A549 (cell line): Measurements from ENCODE around the gene CDC5L. TPM values are rescaled to one million over a fixed set of nuclear protein-coding genes. Genes with fewer than 3 reads are reported as not detected.

Experiments used
- ATAC-seq, 2 experiments: fragments of 200-7000 bp in 1 of 2; fragments of >200 bp in 1 of 2; cut with Nextera tagmentation in 1 of 2; cut with Tn5 transposase in 1 of 2; 3 replicates each; pipeline versions ENCODE4 v1.8.0 to v1.9.1; 2018 to 2020; ENCODE audit warnings: mild to moderate bottlenecking in 1 of 2, moderate library complexity in 1 of 2
- CTCF ChIA-PET: fragments of 300-600 bp; sonication (Branson Sonifier 250); formaldehyde crosslinking; extraction: SDS; loops from one replicate; lab custom pipeline; 2021; ENCODE audit warnings: antibody characterized with exemption, inconsistent platforms; lab: Yijun Ruan, JAX
- POLR2A ChIA-PET: fragments of 350-600 bp; formaldehyde crosslinking; extraction: SDS; loops from one replicate; lab custom pipeline; 2021; ENCODE audit warnings: antibody characterized with exemption, inconsistent platforms; lab: Yijun Ruan, JAX
- DNase-seq, 2 experiments: peaks; one replicate each; pipeline versions ENCODE4 v3.0.0 to v3.0.0-alpha.2; 2011 to 2016; ENCODE audit warnings: low read depth in 1 of 2, low spot score in 1 of 2
- FAIRE-seq: peaks from 2 replicates; lab custom pipeline; 2011; peaks lifted over from hg19 to GRCh38; lab: Jason Lieb, UNC
- H3K27ac ChIP-seq, 2 experiments: fragments of >200 bp; sonication (Bioruptor Twin); formaldehyde crosslinking; 3 replicates each; pipeline ENCODE4 v1.5.1; 2016 to 2017
- H3K4me1 ChIP-seq: fragments of >200 bp; sonication (Bioruptor Twin); formaldehyde crosslinking; 3 replicates; pipeline ENCODE4 v1.6.1; 2016
- H3K4me2 ChIP-seq: fragments of >200 bp; sonication (Bioruptor Twin); formaldehyde crosslinking; 3 replicates; pipeline ENCODE4 v1.6.1; 2016
- H3K4me3 ChIP-seq: fragments of >200 bp; sonication (Bioruptor Twin); formaldehyde crosslinking; 3 replicates; pipeline ENCODE4 v1.5.1; 2016
- H3K9me3 ChIP-seq: fragments of >200 bp; sonication (Bioruptor Twin); formaldehyde crosslinking; 3 replicates; pipeline ENCODE4 v1.6.1; 2016
- BHLHE40 ChIP-seq: IDR thresholded peaks from 2 replicates; pipeline ENCODE4 v1.6.1; 2012; ENCODE audit warnings: low read depth, low read length, inconsistent platforms
- CBX2 ChIP-seq: fragments of 200-600 bp; sonication (generic); IDR thresholded peaks from 2 replicates; pipeline ENCODE4 v1.6.1; 2016; ENCODE audit warnings: low read depth, mild to moderate bottlenecking, borderline replicate concordance
- CHD2 ChIP-seq: fragments of 150-350 bp; IDR thresholded peaks from 2 replicates; pipeline ENCODE4 v1.6.1; 2014; ENCODE audit warnings: low read length; ENCODE audit not compliant: partially characterized antibody
- EHMT2 ChIP-seq: fragments of 200-600 bp; sonication (generic); IDR thresholded peaks from 2 replicates; pipeline ENCODE4 v1.6.1; 2016; ENCODE audit warnings: antibody characterized with exemption, low read depth, mild to moderate bottlenecking, moderate library complexity
- ESRRA ChIP-seq: fragments of 150-350 bp; IDR thresholded peaks from 2 replicates; pipeline ENCODE4 v1.6.1; 2014; ENCODE audit warnings: mild to moderate bottlenecking, low read length, borderline replicate concordance
- FOSL2 ChIP-seq, 2 experiments: fragments of 450-650 bp in 1 of 2; fragments of >200 bp in 1 of 2; sonication (Bioruptor Twin) in 1 of 2; formaldehyde crosslinking; IDR thresholded peaks; 2 replicates each; pipeline versions ENCODE4 v1.5.0 to v1.6.1; 2016 to 2020; ENCODE audit warnings: mild to moderate bottlenecking in 1 of 2, moderate library complexity in 1 of 2
- GATA3 ChIP-seq: IDR thresholded peaks from 2 replicates; pipeline ENCODE4 v1.6.1; 2012; ENCODE audit warnings: borderline replicate concordance
- HEYL ChIP-seq: fragments of 250-450 bp; sonication (Bioruptor Pico); IDR thresholded peaks from 2 replicates; pipeline ENCODE4 v1.8.0; 2021; ENCODE audit warnings: mild to moderate bottlenecking, moderate library complexity
- JUN ChIP-seq, 2 experiments: fragments of >200 bp; sonication (Bioruptor Twin); formaldehyde crosslinking; IDR thresholded peaks; 2 replicates in 1 of 2; 3 replicates in 1 of 2; pipeline ENCODE4 v1.6.1; 2016 to 2017
- MAZ ChIP-seq: fragments of 150-350 bp; IDR thresholded peaks from 2 replicates; pipeline ENCODE4 v1.6.1; 2014; ENCODE audit warnings: antibody characterized with exemption, low read depth, low read length, borderline replicate concordance
- MYC ChIP-seq: IDR thresholded peaks from 2 replicates; pipeline ENCODE4 v1.6.1; 2012; ENCODE audit warnings: mild to moderate bottlenecking, inconsistent platforms, low read length, improper control_type of control experiment, borderline replicate concordance
- NFE2L2 ChIP-seq: fragments of 150-350 bp; conservative IDR thresholded peaks from 2 replicates; pipeline ENCODE4 v1.6.1; 2014; ENCODE audit warnings: low read length
- NPAS2 ChIP-seq: fragments of 250-450 bp; sonication (Bioruptor Pico); IDR thresholded peaks from 2 replicates; pipeline ENCODE4 v1.8.0; 2022; ENCODE audit warnings: mild to moderate bottlenecking, moderate library complexity, borderline replicate concordance
- PHF8 ChIP-seq: fragments of 200-600 bp; sonication (generic); IDR thresholded peaks from 2 replicates; pipeline ENCODE4 v1.6.1; 2016; ENCODE audit warnings: low read depth, mild to moderate bottlenecking, antibody characterized with exemption, moderate library complexity, borderline replicate concordance
- POLR2A ChIP-seq: IDR thresholded peaks from 2 replicates; pipeline ENCODE4 v1.6.1; 2012; ENCODE audit warnings: mild to moderate bottlenecking, low read length
- POLR2AphosphoS2 ChIP-seq: conservative IDR thresholded peaks from 2 replicates; pipeline ENCODE4 v1.6.1; 2012; ENCODE audit warnings: low read length, improper control_type of control experiment, inconsistent platforms
- RAD21 ChIP-seq, 2 experiments: fragments of >200 bp in 1 of 2; sonication (Bioruptor Twin) in 1 of 2; formaldehyde crosslinking in 1 of 2; IDR thresholded peaks in 1 of 2; conservative IDR thresholded peaks in 1 of 2; 2 replicates in 1 of 2; 3 replicates in 1 of 2; pipeline ENCODE4 v1.6.1; 2012 to 2018; ENCODE audit warnings: inconsistent platforms in 1 of 2
- TP53 ChIP-seq: fragments of 250-450 bp; sonication (Bioruptor Pico); IDR thresholded peaks from 2 replicates; pipeline ENCODE4 v1.5.0; 2021; ENCODE audit warnings: mild to moderate bottlenecking, moderate library complexity
- WGBS: methylation state at CpG from one replicate; pipeline ENCODE4 v1.1.6; 2017; ENCODE audit errors: missing lambda C conversion rate; 5-methylcytosine and 5-hydroxymethylcytosine counted together
- polyA plus RNA-seq, 4 experiments: library from polyadenylated mRNA; depleted of rRNA in 3 of 4; stranded (reverse); fragments of >200 nt; fragmentation: RNase III in 1 of 4; extraction: RNeasy Plus Mini Kit Qiagen cat#74134 plus additional on column Dnase treatment in 1 of 4; gene quantifications; 2 replicates in 3 of 4; 3 replicates in 1 of 4; pipeline ENCODE4 v1.2.3, GENCODE V29; 2011 to 2017
- TF ChIP-seq, protein P1 (sequence below): fragments of 450-650 bp; IDR thresholded peaks from 2 replicates; pipeline ENCODE4 v1.6.1; 2014; ENCODE audit warnings: antibody characterized with exemption
- TF ChIP-seq, protein P2 (sequence below): fragments of 150-350 bp; IDR thresholded peaks from 2 replicates; pipeline ENCODE4 v1.6.1; 2014; ENCODE audit warnings: low read depth, mild to moderate bottlenecking, low read length
- TF ChIP-seq, protein P3 (sequence below): fragments of 250-450 bp; sonication (Bioruptor Pico); IDR thresholded peaks from 2 replicates; pipeline ENCODE4 v1.5.0; 2021; ENCODE audit warnings: mild to moderate bottlenecking, moderate library complexity, borderline replicate concordance
- TF ChIP-seq, protein P4 (sequence below): fragments of >200 bp; sonication (Bioruptor Twin); formaldehyde crosslinking; IDR thresholded peaks from 2 replicates; pipeline ENCODE4 v1.6.1; 2016

Gene CDC5L
- polyA plus RNA-seq, 2 of the 4 experiments (the other 2 are of a cell fraction): 12.8 to 20.5 TPM

DNA sequence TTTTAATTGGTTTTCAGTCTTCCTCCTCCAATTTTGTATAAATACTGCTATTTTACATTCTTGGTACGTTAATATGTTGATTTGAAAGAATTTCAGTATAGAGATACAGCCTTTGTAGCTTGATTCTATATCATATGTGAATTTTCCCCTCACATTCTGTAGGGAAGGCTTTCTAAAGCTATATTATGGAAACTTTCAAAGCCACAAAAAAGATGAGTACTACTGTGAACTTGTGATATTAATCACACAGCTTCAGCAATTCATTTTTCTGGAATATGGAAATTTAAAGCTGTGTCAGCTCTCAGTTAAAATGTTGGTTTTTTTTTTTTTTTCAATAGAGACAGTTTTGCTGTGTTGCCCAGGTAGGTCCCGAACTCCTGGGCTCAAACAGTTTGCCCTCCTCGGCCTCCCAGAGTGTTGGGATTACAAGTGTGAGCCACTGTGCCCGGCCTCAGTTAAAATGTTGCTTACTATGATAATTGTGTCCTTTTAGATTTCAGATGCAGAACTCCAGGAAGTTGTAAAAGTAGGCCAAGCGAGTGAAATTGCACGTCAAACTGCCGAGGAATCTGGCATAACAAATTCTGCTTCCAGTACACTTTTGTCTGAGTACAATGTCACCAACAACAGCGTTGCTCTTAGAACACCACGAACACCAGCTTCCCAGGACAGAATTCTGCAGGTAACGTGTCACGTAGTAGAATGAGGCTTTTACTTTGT lies 20.6 kb downstream of the CDC5L start:
- Histone ChIP-seq H3K4me2 (no peak overlapping the region), H3K9me3 (peaks cover 5% of the 10 kb centered on the region; the same call in 1 of the 3 replicates)
- no peak for ATAC-seq
- no peak for DNase-seq
- CTCF ChIA-PET: interaction anchor here (0.6 kb wide), 1 partner anchor 59 kb away, joined by 3 read pairs; no protein-coding TSS in a partner anchor
- TF ChIP-seq EHMT2: no peak
- no peak for TF ChIP-seq BHLHE40
- TF ChIP-seq MYC: no peak
- TF ChIP-seq ESRRA: no peak
- TF ChIP-seq, protein P1, sequence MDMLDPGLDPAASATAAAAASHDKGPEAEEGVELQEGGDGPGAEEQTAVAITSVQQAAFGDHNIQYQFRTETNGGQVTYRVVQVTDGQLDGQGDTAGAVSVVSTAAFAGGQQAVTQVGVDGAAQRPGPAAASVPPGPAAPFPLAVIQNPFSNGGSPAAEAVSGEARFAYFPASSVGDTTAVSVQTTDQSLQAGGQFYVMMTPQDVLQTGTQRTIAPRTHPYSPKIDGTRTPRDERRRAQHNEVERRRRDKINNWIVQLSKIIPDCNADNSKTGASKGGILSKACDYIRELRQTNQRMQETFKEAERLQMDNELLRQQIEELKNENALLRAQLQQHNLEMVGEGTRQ: no peak
- TF ChIP-seq, protein P2, sequence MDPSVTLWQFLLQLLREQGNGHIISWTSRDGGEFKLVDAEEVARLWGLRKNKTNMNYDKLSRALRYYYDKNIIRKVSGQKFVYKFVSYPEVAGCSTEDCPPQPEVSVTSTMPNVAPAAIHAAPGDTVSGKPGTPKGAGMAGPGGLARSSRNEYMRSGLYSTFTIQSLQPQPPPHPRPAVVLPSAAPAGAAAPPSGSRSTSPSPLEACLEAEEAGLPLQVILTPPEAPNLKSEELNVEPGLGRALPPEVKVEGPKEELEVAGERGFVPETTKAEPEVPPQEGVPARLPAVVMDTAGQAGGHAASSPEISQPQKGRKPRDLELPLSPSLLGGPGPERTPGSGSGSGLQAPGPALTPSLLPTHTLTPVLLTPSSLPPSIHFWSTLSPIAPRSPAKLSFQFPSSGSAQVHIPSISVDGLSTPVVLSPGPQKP: no peak
- TF ChIP-seq FOSL2 (IDR thresholded peaks at IDR 0.05): no peak
- TF ChIP-seq FOSL2 (CRISPR knock-in tag; IDR thresholded peaks at IDR 0.05): no peak
- TF ChIP-seq NFE2L2: no peak
- no peak for TF ChIP-seq NPAS2 (CRISPR knock-in tag)
- no peak for TF ChIP-seq JUN (IDR thresholded peaks at IDR 0.05)
- TF ChIP-seq, protein P3, sequence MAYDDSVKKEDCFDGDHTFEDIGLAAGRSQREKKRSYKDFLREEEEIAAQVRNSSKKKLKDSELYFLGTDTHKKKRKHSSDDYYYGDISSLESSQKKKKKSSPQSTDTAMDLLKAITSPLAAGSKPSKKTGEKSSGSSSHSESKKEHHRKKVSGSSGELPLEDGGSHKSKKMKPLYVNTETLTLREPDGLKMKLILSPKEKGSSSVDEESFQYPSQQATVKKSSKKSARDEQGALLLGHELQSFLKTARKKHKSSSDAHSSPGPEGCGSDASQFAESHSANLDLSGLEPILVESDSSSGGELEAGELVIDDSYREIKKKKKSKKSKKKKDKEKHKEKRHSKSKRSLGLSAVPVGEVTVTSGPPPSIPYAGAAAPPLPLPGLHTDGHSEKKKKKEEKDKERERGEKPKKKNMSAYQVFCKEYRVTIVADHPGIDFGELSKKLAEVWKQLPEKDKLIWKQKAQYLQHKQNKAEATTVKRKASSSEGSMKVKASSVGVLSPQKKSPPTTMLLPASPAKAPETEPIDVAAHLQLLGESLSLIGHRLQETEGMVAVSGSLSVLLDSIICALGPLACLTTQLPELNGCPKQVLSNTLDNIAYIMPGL (CRISPR knock-in tag): no peak
- TF ChIP-seq TP53 (CRISPR knock-in tag): no peak
- no peak for TF ChIP-seq HEYL (CRISPR knock-in tag)
- no peak for TF ChIP-seq POLR2AphosphoS2
- no peak for TF ChIP-seq CHD2
- TF ChIP-seq MAZ: no peak
- TF ChIP-seq, protein P4, sequence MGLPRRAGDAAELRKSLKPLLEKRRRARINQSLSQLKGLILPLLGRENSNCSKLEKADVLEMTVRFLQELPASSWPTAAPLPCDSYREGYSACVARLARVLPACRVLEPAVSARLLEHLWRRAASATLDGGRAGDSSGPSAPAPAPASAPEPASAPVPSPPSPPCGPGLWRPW: no peak
- no peak for TF ChIP-seq CBX2
- no peak for TF ChIP-seq PHF8
- TF ChIP-seq, all 56 proteins: peak for 0
- POLR2A ChIA-PET: no interaction called here
- FAIRE-seq: no peak
- 92% methylated on average over 11 of the region's 11 CpGs for WGBS
- Histone ChIP-seq H3K4me1 (0 out of 3 replicates have a peak, but pooled peaks cover 6% of the 10 kb centered on the region), H3K27ac (no peak overlapping the region), H3K4me3 (no peak overlapping the region)

DNA sequence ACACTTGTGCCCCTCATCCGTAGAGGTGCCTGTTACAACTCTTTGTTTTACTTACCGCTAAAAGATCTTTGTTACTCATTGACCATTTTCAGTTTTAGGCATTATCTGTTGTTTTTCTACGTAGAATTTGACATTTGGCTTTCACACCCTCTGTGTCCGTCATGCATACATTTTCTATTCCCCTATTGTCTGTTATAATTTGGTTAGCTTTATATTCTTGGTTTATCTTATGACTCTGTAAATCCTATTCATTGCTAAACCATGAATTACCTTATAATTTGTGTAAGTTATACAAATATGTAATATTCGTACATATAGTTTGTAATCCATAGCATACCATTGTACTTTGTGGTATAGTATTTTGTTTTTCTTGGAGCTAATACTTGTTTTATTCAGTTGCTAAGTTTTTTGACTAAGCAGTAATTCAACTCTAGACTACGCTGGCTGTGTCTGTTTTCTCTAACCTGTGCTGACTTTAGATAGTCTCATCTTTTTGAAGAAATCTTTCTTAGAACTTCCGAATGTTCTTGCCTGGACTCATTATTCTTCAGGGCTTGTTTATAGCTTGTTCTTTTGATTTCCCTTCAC lies 21.8 kb downstream of the CDC5L start:
- WGBS: 75% methylated on average over 7 of the region's 7 CpGs

More for the DNA sequence above, 21.8 kb downstream of the CDC5L start:
- no peak for TF ChIP-seq CBX2
- no peak for TF ChIP-seq POLR2A
- no peak for TF ChIP-seq RAD21 (conservative IDR thresholded peaks at IDR 0.05 in 1 of 2, IDR thresholded peaks at IDR 0.05 in 1 of 2)
- no peak for TF ChIP-seq GATA3
- TF ChIP-seq, all 56 proteins: peak for 0
- DNase-seq (no peak), ATAC-seq (no peak), FAIRE-seq (no peak)
- Histone ChIP-seq H3K9me3 (peaks cover 5% of the 10 kb centered on the region; the same call in 1 of the 3 replicates), H3K4me2 (no peak overlapping the region), H3K27ac (no peak overlapping the region), H3K4me3 (no peak overlapping the region), H3K4me1 (0 out of 3 replicates have a peak, but pooled peaks cover 3% of the 10 kb centered on the region)
- ChIA-PET CTCF (interaction anchor here (1.0 to 1.4 kb wide), 2 partner anchors 20 to 95 kb away, joined by 3 read pairs; no protein-coding TSS in a partner anchor), POLR2A (no interaction called here)
